NCI-H82 treated with DMSO at 0.1 percent for 48 hours (cell line): ENCODE data around the gene CTRB1.
A peak's percentile ranks its signal among the peaks of the same experiment; 100 is the strongest.
"Not testable (repeated sequence)": the region's sequence is repeated elsewhere in the genome, so short reads cannot be mapped to it uniquely, and the experiment has no call there.

Experiments
- DNase-seq: peaks from one replicate; lab custom pipeline; 2025; ENCODE audit not compliant: unreplicated experiment; lab: John Stamatoyannopoulos, UW

The CTRB1 gene

GRCh38 chr16:75239542-75240122, 20.8 kb downstream of the CTRB1 start:
- no peak for DNase-seq

GRCh38 chr16:75240633-75241032, 21.8 kb downstream of the CTRB1 start:
- not testable (repeated sequence) for DNase-seq

GRCh38 chr16:75241412-75241811, 22.6 kb downstream of the CTRB1 start:
- DNase-seq, result no peak

GRCh38 chr16:75241955-75242354, 23.2 kb downstream of the CTRB1 start:
- no peak for DNase-seq

GRCh38 chr16:75242436-75243078, 23.8 kb downstream of the CTRB1 start:
- DNase-seq, result not testable (repeated sequence)

- DNase-seq, result no peak
Observed at GRCh38 chr16:75243667-75244224, 25.0 kb downstream of the CTRB1 start.

GRCh38 chr16:75244225-75244809, 25.5 kb downstream of the CTRB1 start:
- no peak for DNase-seq

GRCh38 chr16:75244844-75245758, 26.3 kb downstream of the CTRB1 start:
- no peak for DNase-seq

- DNase-seq, result no peak
Observed at GRCh38 chr16:75246504-75247205, 27.9 kb downstream of the CTRB1 start.

- DNase-seq, result no peak
Observed at GRCh38 chr16:75247249-75247648, 28.5 kb downstream of the CTRB1 start.

- DNase-seq, result no peak
Observed at GRCh38 chr16:75248142-75248535, 29.4 kb downstream of the CTRB1 start.

- no peak for DNase-seq
Observed at GRCh38 chr16:75248536-75249380, 30.0 kb downstream of the CTRB1 start.

- no peak for DNase-seq
Observed at GRCh38 chr16:75249441-75249840, 30.7 kb downstream of the CTRB1 start.

- DNase-seq, result no peak
Observed at GRCh38 chr16:75250089-75250808, 31.5 kb downstream of the CTRB1 start.

- no peak for DNase-seq
Observed at GRCh38 chr16:75250809-75251279, 32.1 kb downstream of the CTRB1 start.

- DNase-seq, result peak; percentile 49
Observed at GRCh38 chr16:75251280-75252048, 32.7 kb downstream of the CTRB1 start, which contains the start of gene BCAR1. Gene BCAR1, minus strand, starts transcription at chr16:75251624. Its CDS starts 142 bp downstream, at chr16:75251482.

- no peak for DNase-seq
Observed at GRCh38 chr16:75252049-75252864, 33.5 kb downstream of the CTRB1 start.
